K562 (cell line): Measurements from ENCODE around the gene AFG1L. TPM values are rescaled to one million over a fixed set of nuclear protein-coding genes. Genes with fewer than 3 reads are reported as not detected.

ENCODE experiments used
- BDP1 ChIP-seq: IDR thresholded peaks from 3 replicates; pipeline ENCODE4 v1.6.1; 2011; ENCODE audit not compliant: insufficient read length, insufficient read depth
- HNRNPLL ChIP-seq: fragments of 200-400 bp; formaldehyde crosslinking; IDR thresholded peaks from 2 replicates; pipeline ENCODE4 v1.6.1; 2017; ENCODE audit warnings: low read length, low read depth, mild to moderate bottlenecking; ENCODE audit not compliant: poor library complexity, severe bottlenecking
- LEF1 ChIP-seq: fragments of 450-650 bp; IDR thresholded peaks from 2 replicates; pipeline ENCODE4 v1.6.1; 2016; ENCODE audit warnings: mild to moderate bottlenecking
- MAX ChIP-seq: sonication (generic); formaldehyde crosslinking; IDR thresholded peaks from 2 replicates; pipeline ENCODE4 v1.9.0; 2022; ENCODE audit warnings: mild to moderate bottlenecking, missing genetic modification reagents
- MCM2 ChIP-seq: fragments of 450-650 bp; IDR thresholded peaks from 2 replicates; pipeline ENCODE4 v1.6.1; 2017; ENCODE audit warnings: low read depth, mild to moderate bottlenecking
- RBM25 ChIP-seq: fragments of 200-400 bp; formaldehyde crosslinking; IDR thresholded peaks from 2 replicates; pipeline ENCODE4 v1.6.1; 2018; ENCODE audit warnings: low read length, low read depth, moderate library complexity; ENCODE audit not compliant: severe bottlenecking
- SRSF7 ChIP-seq: fragments of 200-400 bp; formaldehyde crosslinking; optimal IDR thresholded peaks from 2 replicates; pipeline ENCODE3; 2017; ENCODE audit warnings: mild to moderate bottlenecking, low read depth, low read length
- THAP7 ChIP-seq: fragments of 250-450 bp; sonication (Bioruptor Pico); IDR thresholded peaks from 2 replicates; pipeline ENCODE4 v1.5.0; 2021
- VEZF1 ChIP-seq: fragments of 200-800 bp; sonication (Bioruptor generic); IDR thresholded peaks from 2 replicates; pipeline ENCODE4 v1.6.1; 2017; ENCODE audit warnings: missing genetic modification characterization, missing compliant biosample characterization
- ZBTB5 ChIP-seq: fragments of 450-650 bp; IDR thresholded peaks from 2 replicates; pipeline ENCODE4 v1.6.1; 2017; ENCODE audit warnings: antibody characterized with exemption
- ZFP36 ChIP-seq: fragments of 150-350 bp; IDR thresholded peaks from 2 replicates; pipeline ENCODE4 v1.6.1; 2018; ENCODE audit warnings: low read length, low read depth; ENCODE audit not compliant: partially characterized antibody
- ZKSCAN3 ChIP-seq: fragments of 250-450 bp; sonication (Bioruptor Pico); IDR thresholded peaks from 2 replicates; pipeline ENCODE4 v1.4.0; 2020
- ZNF408 ChIP-seq: fragments of 250-450 bp; sonication (Bioruptor Pico); IDR thresholded peaks from 2 replicates; pipeline ENCODE4 v1.4.0; 2020; ENCODE audit warnings: low read depth, mild to moderate bottlenecking, moderate library complexity
- ZNF740 ChIP-seq, 3 experiments: fragments of 200-800 bp in 1 of 3; sonication (Bioruptor generic) in 1 of 3; sonication (generic) in 1 of 3; formaldehyde crosslinking in 1 of 3; IDR thresholded peaks; 2 replicates each; pipeline versions ENCODE4 v1.6.1 to v1.8.0; 2016 to 2022; ENCODE audit warnings: mild to moderate bottlenecking in 2 of 3, missing compliant biosample characterization in 2 of 3, missing genetic modification characterization in 2 of 3, missing genetic modification reagents in 1 of 3
- polyA plus RNA-seq, 8 experiments: library from polyadenylated mRNA; depleted of rRNA in 4 of 8; stranded (reverse) in 5 of 8; unstranded in 3 of 8; fragments of >200 nt; fragmentation: Nextera tagmentation in 2 of 8; fragmentation: Illumina TruSeq in 1 of 8; extraction: Ambion mirVana in 2 of 8; extraction: Trizol in 1 of 8; gene quantifications; 2 replicates each; pipeline versions ENCODE4 v1.2.1 to v1.2.3, GENCODE V29; 2011 to 2014; ENCODE audit warnings: inconsistent platforms in 1 of 8, missing spikeins in 1 of 8
- total RNA-seq, 7 experiments: library from RNA; depleted of rRNA in 6 of 7; stranded (reverse); fragments of >200 nt in 6 of 7; fragmentation: Illumina TruSeq in 2 of 7; extraction: Trizol in 2 of 7; gene quantifications; 2 replicates each; pipeline versions ENCODE4 v1.2.1 to v1.2.3, GENCODE V29; 2011 to 2021; ENCODE audit warnings: low replicate concordance in 1 of 7

The AFG1L gene
- total and polyA plus RNA-seq, 9 of the 15 experiments (the other 6 are each of a cell fraction or from before 2014, with no cell fraction given): 2.2 to 15.5 (median 5.8) TPM

GRCh38 chr6:108260809-108261569 lies 33.9 kb upstream of the AFG1L start, which contains the start of gene SNX3 (continued):
- TF ChIP-seq ZBTB5 (no peak), HNRNPLL (peak; percentile 96), ZNF408 (CRISPR knock-in tag) (no peak), SRSF7 (no peak), VEZF1 (CRISPR knock-in tag) (peak; percentile 86), RBM25 (no peak), ZKSCAN3 (CRISPR knock-in tag) (no peak), ZFP36 (peak; percentile 20), BDP1 (no peak), ZNF740 (CRISPR knock-in tag; IDR thresholded peaks at IDR 0.05) (no peak), ZNF740 (tag; IDR thresholded peaks at IDR 0.05) (no peak; a peak in 1 of 4 replicates), MAX (CRISPR knock-in tag) (peak; percentile 80), MCM2 (no peak), THAP7 (CRISPR knock-in tag) (no peak), LEF1 (peak; percentile 55; the same call in 1 of the 2 replicates)
